OCI-LY7 (cell line): ENCODE measurements around the gene COPS8.

Source experiments
- CTCF ChIP-seq: fragments of 200-600 bp; sonication (generic); conservative IDR thresholded peaks from 2 replicates; pipeline ENCODE4 v1.5.1; 2014; ENCODE audit warnings: mild to moderate bottlenecking, antibody characterized with exemption, low read length, moderate library complexity, mixed read lengths
- EZH2phosphoT487 ChIP-seq: fragments of 200-600 bp; sonication (generic); IDR thresholded peaks from 2 replicates; pipeline ENCODE4 v1.6.1; 2018; ENCODE audit warnings: low read depth, borderline replicate concordance, mild to moderate bottlenecking, mixed run types, antibody characterized with exemption, low read length, moderate library complexity, mixed read lengths

GRCh38 chr2:237120916-237121315 is 35.2 kb downstream of the COPS8 start:
- TF ChIP-seq CTCF (no peak), EZH2phosphoT487 (no peak)
